GM21423 (cell line): Measurements from ENCODE around the gene LSM12.
"Not testable (repeated sequence)": the region's sequence is repeated elsewhere in the genome, so short reads cannot be mapped to it uniquely, and the experiment has no call there.

Experiments
- ATAC-seq: cut with Tn5 transposase; IDR thresholded peaks from one replicate; pipeline ENCODE4 v1.9.1; 2021; ENCODE audit warnings: mild to moderate bottlenecking, moderate library complexity; ENCODE audit not compliant: unreplicated experiment

LSM12 gene

GRCh38 chr17:44008205-44008909 lies 58.1 kb downstream of the LSM12 start:
- ATAC-seq, result no peak

DNA sequence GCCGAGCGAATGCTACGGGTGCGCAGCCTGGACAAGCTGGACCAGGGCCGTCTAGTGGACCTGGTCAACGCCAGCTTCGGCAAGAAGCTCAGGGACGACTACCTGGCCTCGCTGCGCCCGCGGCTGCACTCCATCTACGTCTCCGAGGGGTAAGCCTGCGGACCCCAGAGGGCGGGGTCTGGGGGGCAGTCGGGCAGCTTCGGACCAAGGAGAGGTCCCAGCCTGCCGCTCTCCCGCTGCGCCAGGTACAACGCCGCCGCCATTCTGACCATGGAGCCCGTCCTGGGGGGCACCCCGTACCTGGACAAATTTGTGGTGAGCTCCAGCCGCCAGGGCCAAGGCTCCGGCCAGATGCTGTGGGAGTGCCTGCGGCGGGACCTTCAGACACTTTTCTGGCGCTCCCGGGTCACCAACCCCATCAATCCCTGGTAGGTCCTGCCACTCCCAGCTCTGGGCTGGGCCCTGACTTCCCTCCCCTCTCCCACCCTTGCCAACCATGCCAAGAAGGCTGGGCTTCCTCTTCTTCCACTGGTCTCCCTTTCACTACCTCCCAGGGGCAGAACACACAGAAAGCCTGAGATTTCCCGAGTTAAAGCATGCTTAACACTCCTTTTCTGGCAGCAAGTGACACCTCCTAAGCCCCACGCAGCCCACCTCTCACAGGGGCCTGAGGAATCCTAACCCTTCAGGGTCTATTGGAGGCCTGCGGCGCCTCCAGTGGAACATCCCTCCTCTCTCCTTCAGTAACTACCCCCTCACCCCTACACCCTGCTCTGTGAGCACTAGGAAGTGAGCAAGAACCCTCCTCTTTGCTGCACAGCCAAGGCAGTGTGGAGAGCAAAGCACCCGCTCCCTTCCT lies 58.9 kb downstream of the LSM12 start:
- ATAC-seq, result peak; percentile 2

- ATAC-seq, result peak; percentile 67
These were observed 59.7 kb downstream of the LSM12 start for GRCh38 chr17:44006598-44007345.

GRCh38 chr17:44006272-44006597 lies 60.2 kb downstream of the LSM12 start:
- no peak for ATAC-seq

GRCh38 chr17:44005527-44006271 lies 60.8 kb downstream of the LSM12 start:
- no peak for ATAC-seq

DNA sequence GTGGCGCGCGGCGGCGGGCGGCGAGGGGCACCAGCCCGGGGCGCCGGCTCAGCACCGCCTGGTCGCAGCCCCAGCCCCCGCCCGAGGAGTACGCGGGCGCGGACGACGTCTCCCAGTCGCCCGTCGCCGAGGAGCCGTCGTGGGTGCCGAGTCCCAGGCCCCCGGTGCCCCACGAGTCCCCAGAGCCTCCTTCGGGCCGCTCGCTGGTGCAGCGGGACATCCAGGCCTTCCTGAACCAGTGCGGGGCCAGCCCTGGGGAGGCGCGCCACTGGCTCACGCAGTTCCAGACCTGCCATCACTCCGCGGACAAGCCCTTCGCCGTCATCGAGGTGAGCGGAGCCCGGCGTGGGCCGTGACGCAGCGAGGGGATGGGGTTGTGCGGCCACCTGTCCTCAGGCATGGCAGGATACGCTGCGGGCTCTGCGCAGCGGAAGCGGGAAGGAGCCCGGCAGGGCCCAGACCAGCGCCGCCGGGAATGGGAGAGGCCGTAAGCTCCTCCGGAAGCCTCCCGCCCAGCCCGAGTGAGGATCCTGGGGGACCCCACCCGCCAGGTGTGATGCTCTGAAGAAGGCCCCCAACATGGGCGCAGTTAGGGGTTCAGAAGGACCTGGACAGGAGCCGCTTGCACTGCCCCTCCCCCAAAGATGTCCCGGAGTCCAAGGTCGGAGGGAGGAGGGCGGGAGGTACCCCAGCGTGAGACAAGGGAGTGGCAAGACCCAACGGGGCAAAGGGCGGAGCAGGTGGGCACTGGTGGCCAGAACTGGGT lies 61.5 kb downstream of the LSM12 start:
- no peak for ATAC-seq

DNA sequence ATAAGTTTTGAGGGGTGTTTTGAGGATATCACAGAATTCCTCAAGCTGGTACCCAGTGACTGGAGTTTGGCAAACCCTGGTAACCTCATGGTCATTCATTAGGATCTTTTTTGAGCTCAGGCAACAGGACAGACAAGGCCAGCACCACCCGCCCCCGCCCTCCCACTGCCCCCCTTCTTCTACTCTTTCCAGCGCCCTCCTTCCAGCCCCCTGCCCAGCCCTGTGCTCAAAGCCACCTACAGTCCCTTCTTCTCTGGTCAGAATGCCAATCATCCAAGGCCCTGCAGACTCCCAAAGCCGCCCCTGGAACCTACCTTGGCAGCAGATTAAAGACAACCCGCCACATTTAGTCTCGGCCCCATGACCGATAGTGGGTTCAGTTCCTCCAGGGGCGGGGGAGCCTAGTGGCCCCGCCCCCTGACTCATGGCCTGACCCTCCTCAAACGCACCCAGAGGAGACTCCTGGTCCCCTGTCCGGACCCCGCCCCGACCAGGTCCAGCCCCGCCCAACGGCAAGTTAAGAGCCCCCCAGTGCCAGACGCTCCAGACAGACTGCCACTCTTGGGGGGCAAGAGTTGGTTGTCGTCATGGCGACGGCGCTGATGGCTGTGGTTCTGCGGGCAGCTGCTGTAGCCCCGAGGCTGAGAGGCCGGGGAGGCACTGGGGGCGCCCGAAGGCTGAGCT lies 62.3 kb downstream of the LSM12 start, which contains the start of gene NAGS:
Gene NAGS (plus strand): TSS at position 546 of the 684 bp plus-strand sequence. CDS start 42 bp downstream, at position 588.
- no peak for ATAC-seq

DNA sequence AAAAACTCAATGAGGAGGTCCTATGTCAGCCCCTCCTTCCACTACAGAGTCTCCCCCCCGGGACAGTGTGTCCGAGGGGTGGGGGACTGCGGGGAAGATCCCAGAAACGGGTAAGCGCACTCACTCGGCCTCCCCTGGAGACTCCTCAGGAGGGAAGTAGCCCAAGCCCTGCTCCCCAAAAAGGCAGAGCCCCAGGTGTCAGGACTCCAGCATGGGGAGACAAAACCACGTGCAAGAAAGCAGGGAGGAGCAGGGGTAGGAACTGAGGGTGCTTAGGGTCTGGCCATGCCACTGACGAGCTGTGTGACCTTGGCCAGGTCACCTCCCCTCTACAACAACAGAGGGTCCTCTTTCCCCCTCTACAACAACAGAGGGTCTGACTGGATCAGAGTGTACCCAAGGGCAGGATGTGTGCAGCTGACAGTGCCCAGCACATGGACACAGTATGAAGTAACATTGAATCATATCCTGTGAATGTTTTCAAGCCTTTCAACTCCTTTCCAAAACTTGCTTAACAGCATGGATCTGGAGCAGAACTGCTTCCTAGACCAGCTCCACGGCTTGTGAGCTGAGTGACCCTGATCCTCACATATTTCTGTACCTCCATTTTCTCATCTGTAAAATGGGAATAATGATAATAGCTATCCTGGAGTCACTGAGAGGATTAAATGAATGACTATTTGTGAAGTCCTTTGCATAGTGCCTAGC lies 64.2 kb downstream of the LSM12 start:
- ATAC-seq, result no peak

DNA sequence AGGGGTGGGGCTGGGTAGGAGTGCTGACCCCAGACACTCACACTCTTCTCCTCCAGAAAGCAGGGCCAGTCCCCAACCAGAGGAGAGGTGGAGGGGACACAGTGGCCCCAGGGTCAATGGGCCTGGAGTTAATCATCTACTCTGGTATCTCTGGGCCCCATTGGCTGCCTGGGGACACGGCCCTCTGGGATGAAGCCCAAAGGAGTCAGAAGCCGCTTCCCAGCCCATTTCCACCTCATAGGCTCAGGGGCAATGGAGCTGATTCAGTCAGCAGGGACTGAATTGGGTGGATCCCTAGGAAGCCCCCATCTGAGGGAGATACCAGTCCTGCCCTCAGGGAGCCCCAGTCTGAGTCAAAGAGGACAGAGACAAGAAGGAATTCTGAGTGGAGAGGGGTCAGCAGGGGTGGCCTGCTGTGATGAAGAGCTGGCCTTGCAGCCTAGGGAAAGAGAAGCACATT lies 65.0 kb downstream of the LSM12 start:
- no peak for ATAC-seq

DNA sequence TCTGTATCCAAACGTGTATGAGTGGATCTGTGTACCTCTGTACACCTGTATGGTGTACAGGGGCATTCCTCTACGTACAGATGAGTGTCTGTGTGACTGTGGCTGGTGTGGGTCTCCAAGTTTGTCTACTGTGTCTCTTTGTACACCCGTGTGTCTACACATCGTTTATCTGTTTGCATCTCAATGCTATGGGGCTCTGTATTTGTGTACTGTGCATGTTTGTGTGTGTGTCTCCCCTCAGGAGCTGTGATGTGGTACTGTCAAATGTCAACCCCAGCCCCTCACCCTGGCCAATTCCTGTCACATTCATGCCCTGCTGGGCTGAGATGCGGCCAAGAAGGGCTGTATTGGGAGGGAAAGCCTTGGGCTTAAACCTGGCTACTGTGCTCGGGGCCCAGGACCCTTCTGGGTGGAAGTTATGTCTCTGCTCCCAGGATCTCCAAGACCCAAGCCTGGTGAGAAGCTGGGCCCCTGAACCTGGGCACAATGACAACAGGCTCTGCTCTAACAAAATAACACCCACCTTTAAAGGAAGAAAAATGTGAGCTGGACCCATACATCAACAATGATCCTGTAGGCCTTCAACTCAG lies 65.5 kb downstream of the LSM12 start:
- no peak for ATAC-seq

DNA sequence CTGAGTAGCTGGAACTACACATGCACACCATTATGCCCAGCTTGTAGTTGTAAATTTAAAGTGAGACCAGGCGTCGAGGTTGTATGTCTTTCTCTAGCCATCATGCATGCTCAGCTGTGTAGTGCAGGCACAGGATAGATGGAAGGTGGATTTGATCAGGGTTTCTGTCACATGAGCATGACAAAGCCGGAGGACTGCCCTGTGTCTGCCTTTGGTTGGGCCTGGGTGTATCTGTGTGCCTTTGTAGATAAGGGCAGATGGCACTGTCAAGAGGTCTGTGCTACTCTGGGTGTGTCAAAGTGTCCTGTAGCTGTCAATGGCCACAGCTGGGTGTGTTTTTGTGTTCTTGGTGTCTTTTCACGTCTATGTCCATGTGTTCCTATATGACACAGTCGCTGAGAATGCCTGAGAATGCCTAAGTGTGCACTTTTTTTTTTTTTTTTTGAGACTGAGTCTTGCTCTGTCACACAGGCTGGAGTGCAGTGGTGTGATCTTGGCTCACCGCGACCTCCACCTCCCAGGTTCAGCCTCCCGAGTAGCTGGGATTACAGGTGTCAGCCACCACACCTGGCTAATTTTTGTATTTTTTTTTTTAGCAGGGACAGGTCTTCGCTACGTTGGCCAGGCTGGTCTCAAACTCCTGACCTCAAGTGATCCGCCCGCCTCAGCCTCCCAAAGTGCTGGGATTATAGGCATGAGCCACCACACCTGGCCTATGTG lies 66.2 kb downstream of the LSM12 start:
- ATAC-seq, result no peak

DNA sequence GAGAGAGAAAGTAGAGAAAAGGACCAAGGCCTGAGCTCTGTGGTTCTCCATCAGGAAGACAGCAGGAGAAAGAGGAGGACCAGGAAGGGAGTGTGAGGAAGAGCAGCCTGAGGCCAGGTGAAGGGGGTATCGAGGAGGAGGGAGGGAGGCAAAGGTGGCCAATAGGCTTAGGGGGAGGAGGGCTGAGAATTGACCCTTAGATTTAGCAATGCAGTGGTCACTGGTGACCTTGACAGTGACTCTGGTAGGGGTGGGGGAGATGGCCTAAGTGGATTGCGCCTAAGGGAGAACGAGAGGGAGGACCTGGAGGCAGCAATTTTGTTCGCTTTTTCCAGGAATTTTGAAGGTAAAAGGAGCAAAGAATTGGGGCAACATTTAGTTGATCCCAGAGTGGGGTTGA lies 67.4 kb downstream of the LSM12 start:
- ATAC-seq, result no peak

DNA sequence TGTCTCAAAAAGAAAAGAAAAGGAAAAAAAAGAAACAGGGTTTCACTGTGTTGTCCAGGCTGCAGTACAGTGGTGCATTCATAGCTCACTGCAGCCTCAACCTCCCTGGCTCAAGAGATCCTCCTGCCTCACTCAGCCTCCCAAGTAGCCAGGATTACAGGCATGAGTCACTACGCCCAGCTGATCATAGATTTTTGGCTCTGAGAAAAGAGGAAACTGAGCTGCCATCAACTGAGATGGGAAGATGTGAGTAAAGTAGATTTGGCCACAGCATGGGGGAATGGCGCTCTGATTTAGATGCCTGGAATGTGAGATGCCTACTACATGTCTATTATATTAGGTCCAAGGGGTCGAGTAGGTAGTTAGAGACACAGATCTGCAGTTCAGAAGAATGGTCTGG lies 67.9 kb downstream of the LSM12 start:
- no peak for ATAC-seq

DNA sequence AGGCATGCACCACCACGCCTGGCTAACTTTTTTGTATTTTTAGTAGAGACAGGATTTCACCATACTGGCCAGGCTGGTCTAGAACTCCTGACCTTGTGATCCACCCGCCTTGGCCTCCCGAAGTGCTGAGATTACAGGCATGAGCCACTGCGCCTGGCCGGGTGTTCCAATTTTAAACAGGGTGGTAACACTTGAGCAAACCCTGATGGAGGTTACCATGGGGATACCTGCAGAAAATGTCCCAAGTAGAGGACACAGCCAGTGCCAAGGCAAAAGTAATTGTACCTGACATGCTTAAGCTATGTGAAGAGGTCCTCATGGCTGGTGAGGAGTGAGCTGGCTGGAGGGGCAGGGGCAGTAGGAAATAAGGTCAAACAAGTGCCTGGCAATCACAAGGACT lies 69.3 kb downstream of the LSM12 start:
- not testable (repeated sequence) for ATAC-seq

DNA sequence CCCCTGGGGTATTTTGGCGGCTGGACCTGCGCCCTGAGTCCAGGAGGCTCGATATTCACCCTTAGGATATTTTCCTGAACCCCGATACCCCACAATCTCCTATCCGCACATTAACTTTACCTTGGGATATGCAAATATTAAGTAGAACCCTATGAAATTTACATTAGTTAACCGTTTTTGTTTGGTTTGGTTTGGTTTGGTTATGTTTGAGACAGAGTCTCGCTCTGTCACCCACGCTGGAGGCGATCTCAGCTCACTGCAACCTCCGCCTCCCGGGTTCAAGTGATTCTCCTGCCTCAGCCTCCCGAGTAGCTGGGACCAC lies 71.4 kb downstream of the LSM12 start:
- no peak for ATAC-seq

- ATAC-seq, result no peak
These were observed 72.0 kb downstream of the LSM12 start for GRCh38 chr17:43994272-43995149.

GRCh38 chr17:43992641-43993040 lies 73.8 kb downstream of the LSM12 start:
- ATAC-seq, result no peak
